Mucosa of rectum (tissue), 2 donors: ENCODE data around the gene NUDT13.

ENCODE experiments used
- H3K27ac ChIP-seq, 2 donors: one replicate each; pipeline ENCODE4 v1.7.0; 2013; ENCODE audit warnings: inconsistent platforms in 2 of 2, low read depth in 2 of 2, low read length in 2 of 2
- H3K27me3 ChIP-seq, 2 donors: one replicate each; pipeline ENCODE4 v1.7.0; 2013; ENCODE audit warnings: low read length in 2 of 2; ENCODE audit not compliant: control insufficient read depth in 2 of 2, insufficient read depth in 2 of 2
- H3K36me3 ChIP-seq, 2 donors: one replicate each; pipeline ENCODE4 v1.7.0; 2013; ENCODE audit warnings: low read length in 2 of 2; ENCODE audit not compliant: control insufficient read depth in 2 of 2, insufficient read depth in 2 of 2
- H3K4me1 ChIP-seq, 2 donors: one replicate each; pipeline ENCODE4 v1.7.0; 2013; ENCODE audit warnings: low read length in 2 of 2, mild to moderate bottlenecking in 1 of 2; ENCODE audit not compliant: control insufficient read depth in 2 of 2, insufficient read depth in 2 of 2
- H3K4me3 ChIP-seq, 2 donors: one replicate each; pipeline ENCODE4 v1.7.0; 2013; ENCODE audit warnings: low read length in 2 of 2
- H3K9ac ChIP-seq, 2 donors: one replicate each; pipeline ENCODE4 v1.7.0; 2013; ENCODE audit warnings: low read length in 2 of 2, low read depth in 1 of 2, mild to moderate bottlenecking in 1 of 2
- H3K9me3 ChIP-seq, 2 donors: one replicate each; pipeline ENCODE4 v1.7.0; 2013; ENCODE audit warnings: low read length in 2 of 2; ENCODE audit not compliant: control insufficient read depth in 2 of 2
- donor health status: healthy.
- donor health status: Normal muscosa, but diverticular disease.

The NUDT13 gene

GRCh38 chr10:73174148-73174925 lies 64.1 kb downstream of the NUDT13 start:
- Histone ChIP-seq H3K27me3 (no peaks in the 10 kb centered on the region), H3K4me1 (no peaks in the 10 kb centered on the region), H3K9ac (no peak overlapping the region), H3K4me3 (no peak overlapping the region), H3K9me3 (no peaks in the 10 kb centered on the region), H3K27ac (no peak overlapping the region), H3K36me3 (peaks cover 5 to 6% of the 10 kb centered on the region in 2 donors)
